Measurements from ENCODE around the gene ATXN7L2.

ATXN7L2 gene

DNA sequence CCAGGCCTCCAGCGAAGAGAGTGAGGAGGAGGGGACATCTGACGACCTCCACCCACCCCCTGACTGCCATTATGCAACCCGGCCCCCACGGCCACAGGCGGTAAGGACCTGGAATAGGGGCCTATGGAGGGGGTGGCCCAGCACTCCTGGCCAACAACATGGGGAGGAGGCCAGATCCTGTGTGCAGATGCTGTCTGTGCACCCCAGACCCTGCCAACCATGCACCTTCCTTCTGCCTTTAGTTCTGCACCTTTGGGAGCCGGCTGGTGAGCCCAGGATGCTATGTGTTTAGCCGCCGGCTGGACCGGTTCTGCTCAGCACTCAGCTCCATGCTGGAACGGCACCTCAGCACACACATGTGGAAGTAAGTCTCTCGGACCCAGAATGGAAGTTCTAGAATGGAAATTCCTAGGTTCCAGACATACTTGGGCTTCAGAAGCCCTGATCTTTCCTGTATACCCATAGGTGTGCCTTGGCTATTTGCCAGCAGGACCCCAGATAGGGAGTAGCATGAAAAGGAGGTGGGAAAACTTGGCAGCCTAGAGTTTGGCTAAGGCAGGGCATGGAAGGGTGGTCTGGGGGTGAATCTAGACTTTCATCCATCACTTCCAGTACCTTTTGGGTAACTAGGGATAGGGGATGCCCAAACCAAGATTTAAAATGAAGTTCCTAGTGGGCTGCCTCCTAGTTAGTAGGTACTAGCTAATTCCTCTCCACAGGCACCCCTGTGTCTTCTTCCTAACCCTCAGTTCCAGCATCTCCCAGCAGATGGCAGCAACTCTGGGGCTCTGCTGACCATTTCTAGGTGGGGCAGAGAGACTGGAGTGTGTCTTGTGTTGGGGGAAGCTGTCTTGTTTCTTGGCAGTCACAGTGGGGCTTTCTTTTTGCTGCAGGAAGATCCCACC lies 6.6 kb downstream of the ATXN7L2 start:
- DNase-seq (ENCODE audit: low read depth) = no peak
- TF ChIP-seq, protein P1, sequence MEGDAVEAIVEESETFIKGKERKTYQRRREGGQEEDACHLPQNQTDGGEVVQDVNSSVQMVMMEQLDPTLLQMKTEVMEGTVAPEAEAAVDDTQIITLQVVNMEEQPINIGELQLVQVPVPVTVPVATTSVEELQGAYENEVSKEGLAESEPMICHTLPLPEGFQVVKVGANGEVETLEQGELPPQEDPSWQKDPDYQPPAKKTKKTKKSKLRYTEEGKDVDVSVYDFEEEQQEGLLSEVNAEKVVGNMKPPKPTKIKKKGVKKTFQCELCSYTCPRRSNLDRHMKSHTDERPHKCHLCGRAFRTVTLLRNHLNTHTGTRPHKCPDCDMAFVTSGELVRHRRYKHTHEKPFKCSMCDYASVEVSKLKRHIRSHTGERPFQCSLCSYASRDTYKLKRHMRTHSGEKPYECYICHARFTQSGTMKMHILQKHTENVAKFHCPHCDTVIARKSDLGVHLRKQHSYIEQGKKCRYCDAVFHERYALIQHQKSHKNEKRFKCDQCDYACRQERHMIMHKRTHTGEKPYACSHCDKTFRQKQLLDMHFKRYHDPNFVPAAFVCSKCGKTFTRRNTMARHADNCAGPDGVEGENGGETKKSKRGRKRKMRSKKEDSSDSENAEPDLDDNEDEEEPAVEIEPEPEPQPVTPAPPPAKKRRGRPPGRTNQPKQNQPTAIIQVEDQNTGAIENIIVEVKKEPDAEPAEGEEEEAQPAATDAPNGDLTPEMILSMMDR (IDR thresholded peaks at IDR 0.05; ENCODE audit: low read depth, low read length, missing control alignments) = peak; percentile 85

DNA sequence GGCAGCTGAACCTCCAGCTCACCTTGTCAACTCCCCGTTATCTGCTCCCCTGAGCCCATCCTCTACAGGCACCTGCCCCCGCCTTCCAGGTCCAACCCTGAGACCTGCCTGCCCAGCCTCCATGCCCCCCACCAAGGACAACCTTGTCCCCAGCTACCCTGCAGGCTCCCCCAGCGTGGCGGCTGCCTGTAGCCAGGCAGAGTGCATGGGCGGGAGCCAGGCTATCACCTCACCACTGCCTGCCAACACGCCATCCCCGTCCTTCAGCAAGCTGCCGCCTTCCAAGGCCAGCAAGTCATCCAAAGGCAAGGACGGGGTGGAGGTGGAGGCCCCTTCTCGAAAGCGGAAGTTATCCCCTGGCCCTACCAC lies 7.2 kb downstream of the ATXN7L2 start:
- TF ChIP-seq, protein P1 (IDR thresholded peaks at IDR 0.05; ENCODE audit: low read depth, low read length, missing control alignments) = no peak
- no peak for DNase-seq (ENCODE audit: low read depth)

More for the DNA sequence above, 6.6 kb downstream of the ATXN7L2 start:
- H3K4me3 ChIP-seq (ENCODE audit: low read depth, low read length) = no peak overlapping the region

DNA sequence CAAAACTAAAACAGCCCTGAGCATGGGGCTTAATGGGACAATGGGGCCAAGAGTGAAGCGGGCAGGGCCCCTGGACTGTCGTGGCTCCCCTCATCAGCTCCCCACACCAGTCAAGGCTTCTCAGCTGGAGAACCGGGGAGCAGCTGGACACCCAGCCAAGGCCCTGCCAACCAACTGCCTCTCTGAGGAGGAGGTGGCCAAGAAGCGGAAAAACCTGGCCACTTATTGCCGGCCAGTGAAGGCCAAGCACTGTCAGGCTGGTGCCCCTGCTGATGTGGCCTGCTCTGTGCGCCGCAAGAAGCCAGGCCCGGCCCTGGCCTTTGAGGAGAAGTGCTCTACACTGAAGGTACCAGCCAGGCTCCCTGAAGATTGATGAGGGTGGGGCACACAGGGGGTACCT lies 7.7 kb downstream of the ATXN7L2 start:
- TF ChIP-seq, protein P1 (IDR thresholded peaks at IDR 0.05; ENCODE audit: low read depth, low read length, missing control alignments) = no peak
- no peak for DNase-seq (ENCODE audit: low read depth)
- H3K4me3 ChIP-seq (ENCODE audit: low read depth, low read length) = no peak overlapping the region

More for the DNA sequence above, 7.2 kb downstream of the ATXN7L2 start:
- no peak overlapping the region for H3K4me3 ChIP-seq (ENCODE audit: low read depth, low read length)

DNA sequence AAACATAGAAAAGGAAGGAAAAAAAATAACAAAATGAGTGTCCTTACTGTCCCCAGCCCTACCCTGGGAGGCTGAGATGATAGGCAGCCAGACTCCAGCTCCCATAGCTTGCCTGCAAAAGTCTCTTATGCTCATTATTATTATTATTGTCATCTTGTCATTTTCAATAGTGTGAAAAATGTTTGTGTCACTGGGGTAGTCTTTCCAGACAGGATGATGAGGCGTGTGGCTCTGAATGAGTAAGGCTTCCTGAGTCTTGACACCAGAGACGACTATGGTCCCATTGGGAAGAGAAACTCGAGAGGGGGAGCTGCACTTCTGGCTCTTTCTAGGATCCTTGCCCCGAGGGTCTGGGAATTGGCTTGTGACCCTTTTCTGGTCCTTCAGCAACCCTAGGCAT lies 9.1 kb downstream of the ATXN7L2 start:
- DNase-seq (ENCODE audit: low read depth) = no peak
- TF ChIP-seq, protein P1 (IDR thresholded peaks at IDR 0.05; ENCODE audit: low read depth, low read length, missing control alignments) = no peak
- H3K4me3 ChIP-seq (ENCODE audit: low read depth, low read length) = no peak overlapping the region

DNA sequence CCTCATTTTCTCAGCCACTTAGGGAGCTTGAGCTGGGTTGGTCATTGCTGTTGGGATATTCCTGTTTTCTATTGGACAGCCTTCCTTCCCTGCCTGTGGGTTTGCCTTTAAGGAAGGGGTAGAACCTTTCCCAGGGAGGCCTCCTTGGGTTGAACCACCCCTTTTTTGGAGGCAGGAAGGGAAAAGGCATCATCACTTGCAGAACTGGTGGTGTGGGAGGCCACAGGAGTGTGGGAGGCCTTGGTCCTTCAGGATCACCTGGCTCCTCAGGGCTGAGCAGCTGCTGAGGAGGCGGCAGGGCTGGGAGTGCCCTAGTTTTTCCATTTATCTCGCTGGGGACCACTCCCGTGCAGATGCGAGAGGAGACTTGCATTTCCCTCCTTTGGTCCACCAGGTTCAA lies 9.5 kb downstream of the ATXN7L2 start:
- TF ChIP-seq, protein P1 (IDR thresholded peaks at IDR 0.05; ENCODE audit: low read depth, low read length, missing control alignments) = no peak
- no peak overlapping the region for H3K4me3 ChIP-seq (ENCODE audit: low read depth, low read length)
- DNase-seq (ENCODE audit: low read depth) = no peak

DNA sequence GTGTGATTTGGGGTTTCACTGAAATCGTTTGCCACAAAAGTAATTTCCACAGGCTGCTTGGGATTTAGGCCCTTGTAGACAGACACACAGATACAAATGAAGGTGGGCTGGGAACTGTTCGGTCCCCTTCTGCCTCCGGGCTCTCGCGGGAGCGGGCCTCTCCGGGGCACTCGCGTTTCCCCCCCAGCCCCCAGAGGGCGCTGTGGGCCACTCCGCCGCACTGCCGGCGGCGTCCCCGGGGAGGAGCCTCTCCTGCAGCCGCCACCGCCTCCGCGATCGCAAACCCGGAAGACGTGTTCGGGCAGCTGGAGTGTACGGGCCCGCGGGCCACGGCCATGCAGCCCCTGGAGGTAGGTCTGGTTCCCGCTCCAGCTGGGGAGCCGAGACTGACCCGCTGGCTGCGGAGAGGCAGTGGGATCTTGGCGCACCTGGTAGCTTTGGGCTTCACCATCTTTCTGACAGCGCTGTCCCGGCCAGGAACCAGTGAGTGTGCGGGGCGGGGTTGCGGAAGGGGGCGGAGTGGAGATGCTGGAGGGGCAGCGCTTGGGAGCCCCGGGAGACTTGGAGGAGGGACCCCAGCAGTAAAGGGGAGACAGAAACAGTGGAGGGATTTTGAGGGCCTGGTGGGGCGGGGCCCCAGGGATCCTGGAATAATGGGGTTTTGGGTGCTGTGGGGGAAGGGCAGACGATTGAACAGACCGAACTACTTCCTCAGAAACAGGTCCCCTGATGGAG lies 10.3 kb downstream of the ATXN7L2 start, which contains the start of gene CYB561D1:
TSS of gene CYB561D1 (plus strand) at position 290 of the 735 bp plus-strand sequence. CDS start at position 336, 46 bp downstream.
- H3K4me3 ChIP-seq (ENCODE audit: low read depth, low read length) = peak within 1 kb of the TSS; percentile 84
- TF ChIP-seq, protein P1 (IDR thresholded peaks at IDR 0.05; ENCODE audit: low read depth, low read length, missing control alignments) = peak; percentile 98
- DNase-seq (ENCODE audit: low read depth) = peak; percentile 42

Measured in GM12864 (cell line).